ENCODE measurements around the gene UNKL. TPM values are rescaled to one million over a fixed set of nuclear protein-coding genes. Genes with fewer than 3 reads are reported as not detected.

UNKL gene
- total and polyA plus RNA-seq, 2 of the 8 experiments (the other 6 are each of a cell fraction or from before 2014, with no cell fraction given) = 25.1 to 31.8 TPM

- Histone ChIP-seq H2AK5ac (ENCODE audit: low read depth, low read length) (no peak within 1 kb of the TSS), H3K4me2 (ENCODE audit: insufficient read depth in 1 of 2, low read depth in 2 of 2, low read length in 2 of 2) (peak within 1 kb of the TSS; percentile 72 to 87), H3K23me2 (ENCODE audit: low read depth, low read length) (peaks cover 13% of the 10 kb centered on the region; the same call in 1 of the 2 replicates), H3K27ac (ENCODE audit: low read depth, low read length) (no peak within 1 kb of the TSS), H3K79me2 (ENCODE audit: control insufficient read depth in 1 of 2, insufficient read depth in 2 of 2, low read length in 2 of 2) (no peaks in the 10 kb centered on the region), H3K27me3 (replicated peaks in 1 of 4; ENCODE audit: control insufficient read depth in 3 of 4, extremely low read depth in 1 of 4, insufficient read depth in 3 of 4, low read length in 3 of 4) (peaks cover 19 to 51% (median 40%) of the 10 kb centered on the region in 4 experiments), H2BK20ac (ENCODE audit: low read length) (no peak within 1 kb of the TSS), H2AFZ (ENCODE audit: low read length) (no peak within 1 kb of the TSS), H3K4me1 (replicated peaks in 1 of 4; ENCODE audit: control insufficient read depth in 3 of 4, insufficient read depth in 4 of 4, low read length in 3 of 4) (peaks cover 0 to 15% (median 13%) of the 10 kb centered on the region in 4 experiments; a peak in 4 of 7 replicates), H4K5ac (ENCODE audit: insufficient read length, low read depth, low read length) (no peak within 1 kb of the TSS), H3K9me3 (ENCODE audit: insufficient read depth in 2 of 2, low read depth in 1 of 2, low read length in 1 of 2) (peaks cover 5 to 8% of the 10 kb centered on the region in 2 experiments; a peak in 2 of 4 replicates), H2BK12ac (ENCODE audit: low read depth, low read length) (no peak within 1 kb of the TSS; the same call in 1 of the 2 replicates), H3K56ac (replicated peaks; ENCODE audit: insufficient read length, low read depth, low read length) (no peak within 1 kb of the TSS), H4K91ac (replicated peaks; ENCODE audit: insufficient read length, low read length) (no peak within 1 kb of the TSS), H3K4me3 (ENCODE audit: extremely low read depth in 1 of 4, insufficient read depth in 2 of 4, low read depth in 3 of 4, low read length in 4 of 4) (peak within 1 kb of the TSS; percentile 33 to 58 (median 42)), H3K14ac (ENCODE audit: insufficient read length) (no peak within 1 kb of the TSS), H3K79me1 (ENCODE audit: low read depth, low read length) (no peaks in the 10 kb centered on the region), H3K4ac (replicated peaks; ENCODE audit: insufficient read length, low read depth, low read length) (no peak within 1 kb of the TSS), H3K23ac (ENCODE audit: insufficient read length) (no peak within 1 kb of the TSS), H2BK120ac (replicated peaks; ENCODE audit: low read depth, low read length) (no peak within 1 kb of the TSS), H4K8ac (ENCODE audit: extremely low read depth, insufficient read depth, low read length) (peak within 1 kb of the TSS; percentile 89; the same call in 1 of the 2 replicates), H4K20me1 (replicated peaks in 1 of 2; ENCODE audit: control insufficient read depth in 1 of 2, insufficient read depth in 2 of 2, low read length in 2 of 2) (peaks cover 7 to 16% of the 10 kb centered on the region in 2 experiments), H2BK5ac (ENCODE audit: low read depth, low read length) (peak within 1 kb of the TSS; percentile 83; the same call in 1 of the 2 replicates), H3K9ac (replicated peaks in 1 of 4; ENCODE audit: extremely low read depth in 1 of 4, low read depth in 3 of 4, low read length in 3 of 4) (0 out of 7 replicates have a peak within 1 kb of the TSS, but pooled peaks of 1 of the 4 experiments have one; percentile 57), H2BK15ac (ENCODE audit: low read length) (no peak within 1 kb of the TSS), H3K18ac (ENCODE audit: extremely low read depth, low read length) (peak within 1 kb of the TSS; percentile 19), H3K36me3 (ENCODE audit: control insufficient read depth in 2 of 4, insufficient read depth in 4 of 4, low read length in 3 of 4) (no peaks in the 10 kb centered on the region)
- FAIRE-seq (no peak), DNase-seq (ENCODE audit: low read depth in 1 of 2, low spot score in 2 of 2) (peak in 1 of 2 experiments; percentile 80)
- WGBS, 2 experiments (ENCODE audit: extremely low coverage in 1 of 2, insufficient coverage in 1 of 2, insufficient read length in 1 of 2, insufficient replicate concordance in 2 of 2, low coverage in 1 of 2, low lambda C conversion rate in 2 of 2, missing lambda C conversion rate in 1 of 2) = 17% methylated on average over 40 of the region's 83 CpGs; no CpG with 5 or more reads in 1 of the 2 experiments
- ChIA-PET POLR2A (ENCODE audit: partially characterized antibody) (interaction anchor here (1.0 to 3.2 kb wide), 5 partner anchors 9 to 45 kb away, joined by 3 to 29 read pairs (median 6); no protein-coding TSS in a partner anchor), CTCF (ENCODE audit: partially characterized antibody) (interaction anchor here (1.2 to 4.5 kb wide), 2 partner anchors 13 to 20 kb away, joined by 3 to 52 read pairs; no protein-coding TSS in a partner anchor)
- TF ChIP-seq CHD2 (IDR thresholded peaks at IDR 0.05; ENCODE audit: low read length) (no peak), JUN (IDR thresholded peaks at IDR 0.05; ENCODE audit: low read depth, low read length) (no peak), KDM4A (IDR thresholded peaks at IDR 0.05; ENCODE audit: low read depth, low read length, severe bottlenecking) (peak; percentile 46), KDM5A (IDR thresholded peaks at IDR 0.05; ENCODE audit: low read length) (no peak), SIN3A (conservative IDR thresholded peaks at IDR 0.05 in 1 of 2, IDR thresholded peaks at IDR 0.05 in 1 of 2; ENCODE audit: low read depth in 1 of 2, low read length in 2 of 2) (no peak), RNF2 (IDR thresholded peaks at IDR 0.05; ENCODE audit: borderline replicate concordance, low read depth, low read length, missing control alignments, poor library complexity, severe bottlenecking) (no peak), SIX5 (IDR thresholded peaks at IDR 0.05; ENCODE audit: low read depth, low read length) (no peak), POLR2AphosphoS5 (IDR thresholded peaks at IDR 0.05; ENCODE audit: low read depth, low read length) (peak; percentile 68; the same call in 1 of the 2 replicates), NANOG (IDR thresholded peaks at IDR 0.05; ENCODE audit: insufficient read depth, low read depth, low read length, poor library complexity, severe bottlenecking) (no peak), TAF1 (IDR thresholded peaks at IDR 0.05; ENCODE audit: low read depth, low read length) (peak; percentile 81), ATF3 (IDR thresholded peaks at IDR 0.05; ENCODE audit: insufficient read depth, low read depth, low read length) (no peak)
Measured at GRCh38 chr16:1333149-1333812, 81.2 kb downstream of the UNKL start, which contains the start of gene BAIAP3. BAIAP3 (plus strand) TSS chr16:1333645; CDS start chr16:1338550, 4,905 bp downstream.
